Renal pelvis (tissue), 12 donors: ENCODE measurements around the gene CXCR3. TPM values are rescaled to one million over a fixed set of nuclear protein-coding genes. Genes with fewer than 3 reads are reported as not detected.
"Not testable (repeated sequence)": the region's sequence is repeated elsewhere in the genome, so short reads cannot be mapped to it uniquely, and the experiment has no call there.

Source experiments
- DNase-seq: peaks from one replicate; pipeline ENCODE4 v3.0.0-alpha.2; 2013
- long read RNA-seq, 16 experiments: transcript quantifications; one replicate each; lab custom pipeline, GENCODE V29; 2026
- polyA plus RNA-seq, 3 donors: library from polyadenylated mRNA; unstranded; fragments of 120-200 nt; gene quantifications; one replicate each; pipeline ENCODE4 v1.2.1, GENCODE V29; 2013; ENCODE audit not compliant: insufficient read length in 3 of 3

The CXCR3 gene
- polyA plus RNA-seq = under 1 TPM in 2 of 3 donors, not detected in 1; 0.10 to 0.27 TPM
- long read RNA-seq, donor 1 = 0 reads
- long read RNA-seq, donor 2 = 0 reads
- long read RNA-seq, donor 3 = 0 reads
- long read RNA-seq, donor 4 = 0 reads
- long read RNA-seq, donor 5 = 0 reads
- long read RNA-seq, donor 6 = 0 reads
- long read RNA-seq, donor 7 = 0 reads
- long read RNA-seq, donor 8 = 0 reads
- long read RNA-seq, donor 9 = 0 reads
- long read RNA-seq, donor 10 = 0 reads
- long read RNA-seq, donor 11 = 0 reads
- long read RNA-seq, donor 12 = 0 reads
- long read RNA-seq, donor 13 = 0 reads
- long read RNA-seq, donor 14 = 0 reads
- long read RNA-seq, donor 15 = 0 reads
- long read RNA-seq, donor 16 = 0 reads

GRCh38 chrX:71618303-71618721 is at the start of gene CXCR3:
Gene CXCR3 (minus strand): TSS chrX:71618511. CDS start chrX:71618449, 62 bp downstream.
- no peak for DNase-seq

DNA sequence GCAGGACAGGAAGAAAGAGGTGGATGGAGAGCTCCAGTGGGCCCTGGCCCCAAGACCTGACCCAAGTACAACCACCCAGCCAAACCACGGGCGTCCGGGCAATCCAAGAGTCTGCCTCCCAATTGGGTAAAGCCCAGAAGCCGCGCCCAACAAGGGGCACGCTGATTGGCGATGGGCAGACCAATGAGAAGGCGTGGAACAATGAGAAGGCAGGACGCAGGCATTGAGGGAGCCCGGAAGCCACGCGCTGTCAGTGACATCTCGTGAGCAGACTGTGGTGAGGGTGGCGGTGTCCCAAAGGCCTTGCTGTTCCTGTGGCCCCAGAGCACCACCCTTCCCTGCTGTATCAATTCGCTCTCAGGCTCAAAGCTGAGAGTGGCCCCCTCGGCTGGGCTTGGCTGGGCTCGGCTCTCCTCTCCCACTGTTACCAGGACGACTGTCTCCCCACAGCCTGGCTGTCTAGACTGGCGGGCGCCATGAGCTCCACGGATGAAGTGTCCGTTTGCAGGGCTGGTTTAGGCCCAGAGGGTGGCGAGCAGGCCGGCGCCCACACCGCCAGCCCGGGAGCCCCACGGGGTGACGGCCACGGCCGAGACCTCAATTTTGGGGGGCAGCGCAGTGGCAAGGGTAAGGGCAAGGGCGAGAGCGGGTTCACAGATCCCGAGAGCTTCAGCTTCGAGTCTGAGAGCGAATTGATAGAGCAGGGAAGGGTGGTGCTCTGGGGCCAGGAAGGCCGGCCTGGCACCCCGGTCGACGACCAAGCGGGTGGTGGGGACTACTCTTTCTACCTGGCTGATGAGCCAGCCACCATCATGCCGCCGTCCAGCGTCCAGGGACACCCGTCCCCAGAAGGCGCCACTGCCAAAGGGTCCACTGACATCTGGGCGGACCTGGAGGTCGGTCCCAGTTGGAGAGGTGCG is 49.3 kb upstream of the CXCR3 start, which contains the start of gene LOC101059915:
Gene LOC101059915 (plus strand): TSS at position 219 of the 920 bp plus-strand sequence.
- no peak for DNase-seq

- DNase-seq = no peak
These were observed 48.2 kb upstream of the CXCR3 start for GRCh38 chrX:71666240-71667223.

GRCh38 chrX:71665747-71666146 is 47.4 kb upstream of the CXCR3 start:
- DNase-seq = no peak

GRCh38 chrX:71664889-71665491 is 46.7 kb upstream of the CXCR3 start:
- no peak for DNase-seq

DNA sequence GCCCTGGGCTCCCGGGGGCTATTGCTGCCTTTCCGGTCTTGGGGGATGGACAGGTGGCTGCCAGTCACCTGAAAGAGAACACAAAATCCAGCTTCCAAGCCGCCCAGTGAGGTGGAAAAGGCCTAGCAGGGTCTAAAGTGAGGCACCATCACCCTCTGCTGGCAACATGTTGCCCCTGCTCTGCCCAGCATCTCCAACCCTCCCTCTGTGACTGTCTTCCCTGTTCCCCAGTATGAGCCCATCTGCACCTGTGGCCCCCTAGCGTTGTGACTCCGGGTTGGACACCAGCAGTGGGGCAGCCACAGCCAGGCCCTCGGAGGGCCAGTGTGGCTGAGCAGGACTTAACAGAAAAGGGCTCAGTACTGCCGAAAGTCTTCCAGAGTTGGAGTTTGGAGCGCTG is 45.9 kb upstream of the CXCR3 start:
- DNase-seq = not testable (repeated sequence)

DNA sequence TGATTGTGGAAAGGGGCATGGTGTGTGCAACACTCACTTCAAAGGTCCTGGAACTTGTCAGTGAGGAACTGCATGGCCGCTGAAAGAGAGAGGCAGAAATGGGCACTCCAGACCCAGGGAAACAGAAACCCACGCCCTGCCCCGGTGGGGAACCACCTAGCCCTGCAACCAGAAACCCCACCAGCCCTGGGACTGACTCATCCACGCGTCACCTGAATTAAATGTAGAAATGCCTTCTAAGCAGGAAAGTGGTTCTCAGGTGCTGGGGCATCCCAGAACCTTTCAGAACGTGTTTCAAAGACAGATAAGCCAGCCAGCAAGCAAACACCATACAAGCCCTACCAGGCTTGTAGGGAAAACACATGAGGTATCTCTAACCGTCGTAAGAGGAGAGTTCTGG is 44.9 kb upstream of the CXCR3 start:
- DNase-seq = not testable (repeated sequence)

GRCh38 chrX:71662654-71663053 is 44.3 kb upstream of the CXCR3 start:
- DNase-seq = not testable (repeated sequence)

GRCh38 chrX:71661919-71662318 is 43.6 kb upstream of the CXCR3 start:
- DNase-seq = no peak

DNA sequence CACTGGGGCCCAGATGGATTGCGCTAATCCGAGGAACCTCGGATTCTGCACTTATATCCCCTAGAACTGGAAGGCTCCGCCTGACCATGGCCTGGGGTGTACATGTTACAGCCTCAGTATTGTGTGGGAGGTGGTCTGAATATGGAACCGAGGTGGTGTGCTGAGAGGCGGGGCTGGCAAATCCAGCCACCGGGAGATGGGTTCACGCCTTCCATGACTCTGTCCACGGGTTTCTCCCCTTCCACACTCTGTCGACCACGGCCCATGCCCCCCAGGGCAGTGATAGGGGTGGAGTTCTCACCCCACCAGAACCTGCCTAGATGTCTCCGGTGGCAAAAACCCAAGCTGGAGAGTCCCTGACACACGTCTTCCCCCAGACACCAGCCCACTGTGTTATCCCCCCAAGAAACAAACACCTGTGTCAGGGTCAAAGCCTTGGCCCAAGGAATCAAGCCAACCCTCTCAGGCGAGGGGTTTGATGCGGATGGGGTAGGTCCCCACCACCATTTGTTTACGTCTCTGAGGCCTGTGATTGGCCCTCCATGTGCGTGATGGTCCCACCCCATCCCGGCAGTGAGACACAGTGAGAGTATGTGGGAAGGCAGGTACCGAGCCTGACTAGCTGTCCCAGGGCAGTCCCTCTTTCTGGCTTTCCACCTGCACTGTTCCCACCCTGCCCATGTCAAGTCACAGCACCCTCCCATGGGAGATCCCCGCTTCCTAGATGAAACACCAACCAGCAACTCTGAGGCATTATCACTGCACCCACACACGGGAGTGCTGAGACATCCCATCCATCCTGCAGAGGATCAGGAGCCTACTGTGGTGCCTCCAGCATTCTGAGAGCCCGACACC is 42.5 kb upstream of the CXCR3 start:
- no peak for DNase-seq

GRCh38 chrX:71659959-71660358 is 41.6 kb upstream of the CXCR3 start:
- no peak for DNase-seq

DNA sequence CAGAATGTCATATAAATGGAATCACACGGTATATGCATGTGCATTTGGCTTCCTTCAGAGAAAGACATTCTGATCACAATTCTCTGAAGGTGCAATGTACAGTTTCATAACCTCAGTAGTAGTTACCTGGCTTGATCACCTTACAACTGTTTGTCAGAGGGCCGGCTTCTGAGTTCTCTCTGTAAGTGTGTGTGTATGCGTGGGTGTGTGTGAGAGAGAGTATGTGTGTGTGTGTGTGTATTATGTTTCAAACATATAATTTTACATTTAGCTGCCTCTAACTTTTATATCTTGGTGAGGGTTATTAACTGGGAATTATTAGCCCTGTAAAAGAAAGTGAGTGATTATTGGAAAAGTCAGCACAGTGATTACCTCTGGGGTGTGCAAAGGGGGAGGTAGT is 41.0 kb upstream of the CXCR3 start:
- DNase-seq = no peak

- DNase-seq = no peak
These were observed 39.0 kb upstream of the CXCR3 start for GRCh38 chrX:71657267-71657666.

GRCh38 chrX:71653344-71653743 is 35.0 kb upstream of the CXCR3 start:
- no peak for DNase-seq

DNA sequence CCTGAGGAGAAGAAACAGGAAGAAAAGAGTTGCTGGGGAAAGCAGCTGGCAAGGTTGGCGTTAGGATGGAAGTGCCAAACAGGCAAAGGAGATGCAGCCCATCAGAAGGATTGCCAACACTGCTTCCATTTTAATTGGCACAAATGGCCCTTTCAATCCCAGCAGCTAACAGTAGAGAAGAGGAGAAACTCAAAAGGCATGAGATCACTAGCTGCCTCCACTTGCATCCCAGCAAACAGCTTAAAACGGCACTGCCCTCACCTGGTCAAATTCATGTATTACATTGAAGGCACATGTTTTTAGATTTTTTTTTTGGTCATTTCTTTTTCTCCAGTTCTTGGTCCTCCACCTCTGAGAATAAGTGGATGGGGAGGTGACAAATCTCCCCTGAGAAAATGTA is 34.1 kb upstream of the CXCR3 start:
- peak; percentile 42 for DNase-seq

DNA sequence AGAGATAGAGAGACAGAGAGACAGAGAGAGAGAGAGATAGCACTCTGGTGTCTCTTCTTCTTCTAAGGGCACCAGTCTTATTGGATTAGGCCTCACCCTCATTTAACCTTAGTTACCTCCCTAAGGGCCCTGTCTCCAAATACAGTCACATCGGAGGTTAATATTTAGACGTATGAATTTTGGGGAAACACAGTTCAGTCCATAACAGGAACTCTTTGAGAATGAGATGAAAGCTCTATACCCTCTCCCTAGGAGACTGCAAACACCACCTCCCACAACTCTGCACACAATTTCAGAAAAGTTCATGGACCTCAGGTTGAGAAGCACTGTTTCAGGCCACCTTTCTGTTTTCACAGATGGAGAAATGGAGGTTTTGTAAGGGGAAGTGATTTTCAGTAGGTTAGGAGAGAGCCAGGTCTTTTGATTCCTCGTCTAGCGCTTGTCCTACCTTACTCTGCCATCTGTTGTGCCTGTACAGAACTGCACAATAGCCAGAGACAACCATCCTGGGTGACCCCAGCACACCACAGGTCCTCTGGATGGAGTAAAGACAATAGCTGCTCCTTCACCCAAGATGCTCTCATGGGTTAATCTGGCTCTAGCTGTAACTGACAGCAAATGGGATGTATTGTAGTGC is 32.1 kb upstream of the CXCR3 start:
- no peak for DNase-seq

- DNase-seq = not testable (repeated sequence)
These were observed 26.1 kb upstream of the CXCR3 start for GRCh38 chrX:71644406-71644805.

DNA sequence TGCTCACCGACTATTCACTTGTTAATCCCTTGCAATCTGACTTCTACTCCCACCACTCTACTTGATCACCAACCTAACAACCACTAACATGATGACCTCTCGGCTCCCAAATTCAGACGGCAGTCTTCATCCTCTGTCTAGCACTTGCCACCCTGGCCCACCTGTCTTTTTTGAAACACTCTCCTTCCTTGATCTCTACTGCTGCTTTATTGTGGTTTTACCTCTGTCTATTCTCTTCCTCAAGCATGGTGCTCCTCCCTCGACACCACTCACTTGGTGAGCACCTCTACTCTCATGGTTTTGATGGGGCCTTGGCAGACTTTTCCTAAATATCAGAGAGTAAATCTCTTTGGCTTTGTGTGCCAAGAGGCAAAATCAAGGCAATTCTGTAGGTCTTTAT is 21.7 kb upstream of the CXCR3 start:
- DNase-seq = no peak

- DNase-seq = no peak
These were observed 20.1 kb upstream of the CXCR3 start for GRCh38 chrX:71638409-71638808.

GRCh38 chrX:71637848-71638247 is 19.5 kb upstream of the CXCR3 start:
- DNase-seq = no peak
